GM12875 (cell line): ENCODE measurements around the gene RNU5B-1.

Experiments used
- H3K4me3 ChIP-seq: one replicate; pipeline ENCODE4 v1.5.1; 2011; ENCODE audit warnings: low read depth, low read length, control low read depth
- CTCF ChIP-seq: IDR thresholded peaks from 2 replicates; pipeline ENCODE4 v1.5.1; 2011; ENCODE audit warnings: low read depth, mild to moderate bottlenecking, control low read depth, inconsistent platforms, low read length, moderate library complexity, borderline replicate concordance; ENCODE audit not compliant: insufficient read depth

RNU5B-1 gene

GRCh38 chr15:65337436-65338070, 33.1 kb downstream of the RNU5B-1 start:
- no peak overlapping the region for H3K4me3 ChIP-seq
- no peak for TF ChIP-seq CTCF

GRCh38 chr15:65338366-65338765, 33.9 kb downstream of the RNU5B-1 start:
- TF ChIP-seq CTCF: no peak
- no peak overlapping the region for H3K4me3 ChIP-seq

- no peak for TF ChIP-seq CTCF
- H3K4me3 ChIP-seq: no peak overlapping the region
These were observed 34.3 kb downstream of the RNU5B-1 start for GRCh38 chr15:65338823-65339222.

GRCh38 chr15:65339416-65339815, 34.9 kb downstream of the RNU5B-1 start:
- H3K4me3 ChIP-seq: no peak overlapping the region
- TF ChIP-seq CTCF: no peak

GRCh38 chr15:65339920-65340319, 35.4 kb downstream of the RNU5B-1 start:
- TF ChIP-seq CTCF: no peak
- H3K4me3 ChIP-seq: no peak overlapping the region

- TF ChIP-seq CTCF: no peak
- H3K4me3 ChIP-seq: no peak overlapping the region
These were observed 38.0 kb downstream of the RNU5B-1 start for GRCh38 chr15:65342493-65342892.

- no peak overlapping the region for H3K4me3 ChIP-seq
- TF ChIP-seq CTCF: no peak
These were observed 39.0 kb downstream of the RNU5B-1 start for GRCh38 chr15:65343374-65343981.
